Activated naive CD8-positive, alpha-beta T cell treated with anti-CD3 and anti-CD28 coated beads for 36 hours (primary cell): ENCODE data around the gene DYNLT3. TPM values are rescaled to one million over a fixed set of nuclear protein-coding genes. Genes with fewer than 3 reads are reported as not detected.

Experiments
- DNase-seq: peaks from one replicate; pipeline ENCODE4 v3.0.0; 2021
- H3K27ac Mint-ChIP-seq: one replicate; pipeline ENCODE4 v1.8.0; 2022; ENCODE audit warnings: mild to moderate bottlenecking, moderate library complexity, mixed read lengths
- H3K27me3 Mint-ChIP-seq: one replicate; pipeline ENCODE4 v1.8.0; 2022; ENCODE audit warnings: mild to moderate bottlenecking, mixed read lengths
- H3K36me3 Mint-ChIP-seq: one replicate; pipeline ENCODE4 v1.8.0; 2021; ENCODE audit warnings: mild to moderate bottlenecking, mixed read lengths
- H3K4me1 Mint-ChIP-seq: one replicate; pipeline ENCODE4 v1.8.0; 2021; ENCODE audit warnings: mixed read lengths
- H3K4me3 Mint-ChIP-seq: one replicate; pipeline ENCODE4 v1.8.0; 2022; ENCODE audit warnings: mild to moderate bottlenecking, moderate library complexity, mixed read lengths
- H3K9me3 Mint-ChIP-seq: one replicate; pipeline ENCODE4 v1.8.0; 2022; ENCODE audit warnings: mixed read lengths
- total RNA-seq, 2 experiments: library from RNA; stranded (reverse); gene quantifications; one replicate each; pipeline ENCODE4 v1.2.3, GENCODE V29; 2021

The DYNLT3 gene
- total RNA-seq, 2 experiments from 2014 or later = 19.6 to 19.7 TPM

DNA sequence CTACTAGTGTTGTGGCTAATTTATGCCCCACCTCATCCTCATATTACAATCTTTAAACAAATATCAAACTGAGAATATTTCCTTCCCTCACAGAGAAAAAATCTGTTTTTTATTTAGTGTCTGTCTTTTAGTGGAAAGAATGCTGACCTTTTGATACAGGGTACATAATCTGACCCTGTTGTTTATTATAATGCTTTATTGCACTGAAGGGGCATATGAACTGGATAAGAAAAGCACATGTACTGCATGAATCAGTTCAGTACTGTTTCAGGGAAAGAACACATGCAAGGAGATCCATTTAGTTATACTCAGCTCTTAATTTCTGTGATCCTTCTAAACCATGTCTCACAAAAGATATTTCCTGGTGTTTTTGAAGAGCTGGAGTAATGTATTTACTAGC, 15.5 kb upstream of the DYNLT3 start:
- Mint-ChIP-seq H3K4me3 (no peak overlapping the region), H3K27ac (no peak overlapping the region), H3K36me3 (peaks cover 7% of the 10 kb centered on the region), H3K9me3 (peaks cover 7% of the 10 kb centered on the region), H3K4me1 (peaks cover 1% of the 10 kb centered on the region), H3K27me3 (peaks cover 3% of the 10 kb centered on the region)
- no peak for DNase-seq

DNA sequence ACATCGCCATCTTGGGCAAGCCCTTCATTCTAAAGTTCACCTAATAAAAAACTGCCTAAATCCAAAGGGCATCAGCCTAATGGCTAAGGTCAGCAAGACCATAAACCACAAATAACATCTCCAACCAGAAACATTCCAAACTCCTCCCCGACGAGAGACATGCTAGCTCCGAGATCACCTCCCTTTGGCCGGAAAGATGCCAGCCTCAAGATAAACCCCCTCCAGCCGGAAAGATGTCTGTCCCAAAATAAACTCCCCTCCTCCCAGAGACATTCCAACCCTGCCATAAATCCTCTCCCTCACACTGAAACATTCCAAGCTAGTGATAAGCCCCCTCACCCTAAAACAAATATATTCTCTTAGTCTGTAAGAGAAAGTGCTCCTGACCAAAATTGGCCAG, 13.3 kb upstream of the DYNLT3 start:
- H3K27me3 Mint-ChIP-seq = peaks cover 3% of the 10 kb centered on the region
- no peaks in the 10 kb centered on the region for H3K9me3 Mint-ChIP-seq
- no peak overlapping the region for H3K27ac Mint-ChIP-seq
- H3K4me1 Mint-ChIP-seq = no peaks in the 10 kb centered on the region
- H3K36me3 Mint-ChIP-seq = no peaks in the 10 kb centered on the region
- no peak for DNase-seq
- no peak overlapping the region for H3K4me3 Mint-ChIP-seq

DNA sequence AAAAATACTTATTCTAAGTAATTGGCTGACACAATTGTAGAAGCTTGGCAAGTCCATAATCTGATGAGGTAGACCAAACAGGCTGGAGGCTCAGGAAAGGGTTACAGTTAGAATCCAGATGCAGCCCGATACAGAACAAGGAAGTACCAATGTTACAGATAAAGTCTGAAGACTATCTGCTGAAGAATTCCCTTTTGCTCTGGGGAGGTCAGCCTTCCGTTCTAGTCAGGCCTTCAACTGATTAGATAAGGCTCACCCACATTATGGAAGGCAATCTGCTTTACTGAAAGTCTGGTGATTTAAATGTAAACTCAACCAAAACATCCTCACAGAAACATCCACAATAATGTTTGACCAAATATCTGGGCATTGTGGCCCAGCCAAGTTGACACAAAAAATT, 7.4 kb upstream of the DYNLT3 start:
- no peaks in the 10 kb centered on the region for H3K27me3 Mint-ChIP-seq
- no peak for DNase-seq
- no peak overlapping the region for H3K27ac Mint-ChIP-seq
- peaks cover under 1% of the 10 kb centered on the region for H3K4me1 Mint-ChIP-seq
- H3K9me3 Mint-ChIP-seq = peaks cover 1% of the 10 kb centered on the region
- no peak overlapping the region for H3K4me3 Mint-ChIP-seq
- H3K36me3 Mint-ChIP-seq = no peaks in the 10 kb centered on the region

DNA sequence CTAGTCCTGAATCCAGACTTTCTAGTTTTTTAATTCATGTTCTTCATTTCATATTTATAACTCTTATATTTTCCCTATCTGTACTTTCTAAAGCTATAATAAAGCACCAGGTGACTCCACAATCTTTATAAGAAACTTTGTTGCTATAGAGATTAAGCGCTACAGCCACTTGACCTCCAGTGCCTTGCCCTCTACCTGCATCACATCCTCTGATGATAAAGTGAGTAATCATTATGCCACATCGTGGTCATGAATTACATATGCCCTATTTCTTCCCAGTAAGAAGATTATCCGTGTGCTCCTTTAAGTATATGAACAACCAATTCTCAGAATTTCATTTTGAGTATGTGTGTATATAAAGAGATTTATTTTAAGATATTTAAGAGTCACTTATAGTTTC, 6.8 kb upstream of the DYNLT3 start:
- DNase-seq = no peak
- no peaks in the 10 kb centered on the region for H3K36me3 Mint-ChIP-seq
- H3K4me3 Mint-ChIP-seq = no peak overlapping the region
- H3K9me3 Mint-ChIP-seq = peaks cover 1% of the 10 kb centered on the region
- H3K4me1 Mint-ChIP-seq = peaks cover 4% of the 10 kb centered on the region
- H3K27me3 Mint-ChIP-seq = no peaks in the 10 kb centered on the region
- H3K27ac Mint-ChIP-seq = no peak overlapping the region

DNA sequence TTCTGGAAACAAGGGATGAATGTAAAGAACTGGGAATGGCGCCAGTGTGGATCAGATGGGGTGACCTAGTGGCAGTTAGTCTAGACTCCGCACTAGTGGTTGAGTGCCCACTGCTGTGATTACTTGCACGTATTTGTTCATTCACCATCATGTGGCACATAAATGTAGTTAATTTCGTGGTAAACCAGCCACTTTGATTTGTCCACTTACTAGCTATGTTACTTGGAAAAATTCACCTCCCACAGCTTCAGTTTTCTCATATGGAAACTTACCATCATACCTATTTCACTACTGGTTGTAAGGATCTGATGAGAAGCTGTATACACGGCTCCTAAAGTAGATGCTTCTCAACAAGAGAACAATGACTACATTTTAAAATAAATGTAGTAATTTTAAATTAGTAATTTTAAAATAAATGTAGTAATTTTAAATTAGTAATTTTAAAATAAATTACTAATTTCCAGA, 394 bp upstream of the DYNLT3 start:
- H3K4me3 Mint-ChIP-seq = peak overlapping the region; percentile 75
- H3K27me3 Mint-ChIP-seq = no peaks in the 10 kb centered on the region
- H3K9me3 Mint-ChIP-seq = peaks cover 3% of the 10 kb centered on the region
- H3K4me1 Mint-ChIP-seq = peaks cover 20% of the 10 kb centered on the region
- peak overlapping the region; percentile 90 for H3K27ac Mint-ChIP-seq
- H3K36me3 Mint-ChIP-seq = peaks cover 6% of the 10 kb centered on the region
- DNase-seq = no peak

DNA sequence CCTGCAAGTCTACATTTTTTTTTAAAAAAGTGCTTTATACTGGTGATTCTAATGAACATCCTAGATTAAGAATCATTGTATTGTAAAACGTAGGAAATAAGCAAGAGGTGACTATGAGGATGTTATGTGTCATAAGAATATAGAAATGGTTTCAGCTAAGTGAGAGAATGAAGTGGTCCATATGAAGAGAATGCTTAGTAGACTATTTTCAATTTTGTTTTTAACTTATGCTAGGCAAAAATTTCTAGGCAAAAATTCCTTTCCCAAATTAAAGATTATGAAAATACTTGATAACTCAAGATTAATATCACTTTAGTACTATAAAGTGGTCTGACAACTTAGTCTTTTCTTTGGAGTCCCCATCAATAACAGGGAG, 825 bp downstream of the DYNLT3 start:
- H3K4me3 Mint-ChIP-seq = peak overlapping the region; percentile 75
- peak overlapping the region; percentile 90 for H3K27ac Mint-ChIP-seq
- no peak for DNase-seq
- H3K4me1 Mint-ChIP-seq = peaks cover 22% of the 10 kb centered on the region
- H3K27me3 Mint-ChIP-seq = no peaks in the 10 kb centered on the region
- peaks cover 6% of the 10 kb centered on the region for H3K36me3 Mint-ChIP-seq
- peaks cover 3% of the 10 kb centered on the region for H3K9me3 Mint-ChIP-seq

DNA sequence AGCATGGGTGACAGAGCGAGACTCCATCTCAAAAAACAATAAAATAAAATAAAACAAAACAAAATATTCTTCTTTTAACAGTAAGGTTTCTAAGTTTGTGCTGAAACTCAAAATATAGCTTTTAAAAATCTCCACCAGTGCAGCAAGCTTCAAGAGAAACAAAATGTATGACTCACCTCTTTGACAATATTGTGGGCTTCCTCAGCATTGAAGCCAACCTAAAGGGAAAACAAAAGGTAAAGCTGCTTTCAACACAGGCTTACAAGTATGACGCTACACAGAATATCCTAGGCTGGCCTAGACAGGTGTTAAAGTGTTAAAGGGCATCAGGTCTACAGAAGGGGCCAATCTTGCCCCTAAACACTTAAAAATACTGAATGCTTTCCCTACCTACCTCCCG, 1.2 kb downstream of the DYNLT3 start:
- no peak for DNase-seq
- Mint-ChIP-seq H3K9me3 (peaks cover 2% of the 10 kb centered on the region), H3K27ac (peak overlapping the region; percentile 90), H3K4me3 (peak overlapping the region; percentile 75), H3K27me3 (no peaks in the 10 kb centered on the region), H3K4me1 (peaks cover 22% of the 10 kb centered on the region), H3K36me3 (peaks cover 8% of the 10 kb centered on the region)

DNA sequence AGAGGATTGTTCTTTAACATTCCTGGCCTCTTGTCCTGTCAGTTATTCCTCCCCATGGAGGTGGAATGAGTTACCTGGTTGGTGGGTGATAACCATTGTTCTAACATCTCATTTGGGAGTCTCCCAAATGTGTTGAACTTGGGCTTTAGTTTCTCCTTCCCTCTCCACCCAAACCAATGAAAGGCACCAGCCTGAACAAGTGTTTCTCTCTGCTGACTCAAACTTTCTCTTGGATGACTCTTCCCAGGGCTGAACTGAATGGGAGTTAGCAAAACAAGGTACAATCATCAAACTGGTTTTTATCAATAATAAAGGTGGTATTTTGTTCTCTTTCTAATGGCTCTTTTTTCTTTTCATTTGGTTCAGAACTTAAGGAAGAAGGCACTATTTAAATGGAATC, 2.7 kb downstream of the DYNLT3 start:
- H3K4me3 Mint-ChIP-seq = no peak overlapping the region
- H3K36me3 Mint-ChIP-seq = peaks cover 11% of the 10 kb centered on the region
- no peak for DNase-seq
- peaks cover 1% of the 10 kb centered on the region for H3K9me3 Mint-ChIP-seq
- H3K4me1 Mint-ChIP-seq = peaks cover 20% of the 10 kb centered on the region
- H3K27me3 Mint-ChIP-seq = no peaks in the 10 kb centered on the region
- H3K27ac Mint-ChIP-seq = no peak overlapping the region

DNA sequence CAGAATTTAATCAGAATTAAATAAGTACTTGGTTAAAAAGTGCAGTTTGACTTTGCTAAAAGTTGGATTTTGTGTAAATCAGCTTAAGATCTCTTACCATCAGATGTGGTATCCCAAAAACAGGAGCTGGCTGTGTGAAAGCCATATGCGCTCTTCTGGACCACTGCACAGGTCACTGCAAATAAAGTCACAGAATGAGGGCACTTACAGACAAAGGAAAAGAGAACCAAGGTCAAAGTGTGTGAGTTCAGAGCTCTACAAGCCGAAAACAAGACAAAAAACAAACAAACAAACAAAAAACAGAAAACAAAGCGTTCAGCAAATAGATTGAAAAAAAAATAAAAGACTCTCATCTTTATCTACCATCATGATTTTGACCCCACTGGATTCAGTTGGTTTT, 6.4 kb downstream of the DYNLT3 start:
- Mint-ChIP-seq H3K9me3 (no peaks in the 10 kb centered on the region), H3K27ac (no peak overlapping the region), H3K4me1 (peaks cover 11% of the 10 kb centered on the region), H3K36me3 (peaks cover 14% of the 10 kb centered on the region), H3K27me3 (no peaks in the 10 kb centered on the region), H3K4me3 (no peak overlapping the region)
- DNase-seq = no peak

DNA sequence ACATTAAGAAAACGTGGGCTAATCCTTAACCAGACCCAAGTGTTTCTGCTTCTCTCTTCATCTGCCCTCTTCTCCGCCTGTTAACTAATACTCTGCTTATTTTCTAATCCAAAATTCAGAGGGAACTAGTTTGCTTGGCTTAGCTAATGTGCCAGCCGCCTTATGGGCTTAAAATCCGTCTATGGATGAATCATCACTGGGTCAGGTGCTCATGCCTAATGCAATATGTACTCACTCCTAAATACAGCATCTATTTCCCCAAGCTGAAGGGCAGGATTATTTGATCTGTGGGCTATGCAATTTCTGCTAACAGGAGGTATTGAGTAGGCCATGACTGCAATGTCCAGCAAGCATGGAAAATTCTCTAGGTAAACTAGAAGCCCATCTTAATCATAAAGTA, 12.4 kb downstream of the DYNLT3 start:
- DNase-seq = no peak

DNA sequence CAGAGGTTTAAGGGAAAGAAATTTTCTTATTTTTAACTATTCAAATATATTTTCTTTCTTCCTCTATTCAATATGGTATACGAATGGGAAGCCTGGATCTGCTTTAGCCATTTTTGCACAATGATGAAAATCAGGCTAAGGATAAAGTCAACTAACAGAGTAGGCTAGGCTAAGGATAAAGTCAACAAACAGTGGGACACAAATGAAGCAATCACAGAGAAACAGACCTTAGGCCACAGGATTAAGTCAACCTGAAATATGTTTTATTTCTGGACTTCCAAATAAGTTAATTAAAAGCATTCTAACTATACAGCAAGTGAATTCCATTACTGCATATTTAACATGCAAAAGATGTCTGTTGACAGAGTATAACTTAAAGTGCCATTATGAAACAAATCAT, 17.0 kb downstream of the DYNLT3 start:
- H3K4me1 Mint-ChIP-seq = peaks cover 3% of the 10 kb centered on the region
- no peaks in the 10 kb centered on the region for H3K27me3 Mint-ChIP-seq
- H3K4me3 Mint-ChIP-seq = no peak overlapping the region
- H3K36me3 Mint-ChIP-seq = no peaks in the 10 kb centered on the region
- no peak overlapping the region for H3K27ac Mint-ChIP-seq
- DNase-seq = no peak
- no peaks in the 10 kb centered on the region for H3K9me3 Mint-ChIP-seq

More for the DNA sequence above, 12.4 kb downstream of the DYNLT3 start:
- H3K27ac Mint-ChIP-seq = no peak overlapping the region
- H3K27me3 Mint-ChIP-seq = no peaks in the 10 kb centered on the region
- H3K36me3 Mint-ChIP-seq = peaks cover 3% of the 10 kb centered on the region
- no peaks in the 10 kb centered on the region for H3K4me1 Mint-ChIP-seq
- no peak overlapping the region for H3K4me3 Mint-ChIP-seq
- no peaks in the 10 kb centered on the region for H3K9me3 Mint-ChIP-seq

DNA sequence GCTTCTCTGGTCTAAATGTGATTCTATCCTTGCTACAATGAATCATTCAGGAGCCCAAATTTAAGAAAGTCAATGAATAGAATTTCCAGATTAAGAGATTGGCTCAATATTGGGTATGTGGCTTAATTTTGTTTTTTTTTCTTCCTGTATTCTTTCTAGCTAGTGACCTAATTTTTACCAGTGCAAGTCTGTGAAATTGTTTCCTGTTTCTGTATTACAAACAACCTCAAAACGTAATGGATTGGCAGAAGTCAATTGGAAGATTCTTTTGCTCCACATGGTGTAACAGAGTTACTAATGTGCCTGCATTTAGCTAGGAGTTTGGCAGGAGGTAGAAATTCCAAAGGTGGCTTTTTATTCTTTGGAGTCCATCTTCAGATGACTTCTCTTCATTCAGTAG, 17.6 kb downstream of the DYNLT3 start:
- no peak overlapping the region for H3K27ac Mint-ChIP-seq
- no peaks in the 10 kb centered on the region for H3K36me3 Mint-ChIP-seq
- H3K27me3 Mint-ChIP-seq = no peaks in the 10 kb centered on the region
- peaks cover 10% of the 10 kb centered on the region for H3K4me1 Mint-ChIP-seq
- no peaks in the 10 kb centered on the region for H3K9me3 Mint-ChIP-seq
- H3K4me3 Mint-ChIP-seq = no peak overlapping the region
- no peak for DNase-seq

DNA sequence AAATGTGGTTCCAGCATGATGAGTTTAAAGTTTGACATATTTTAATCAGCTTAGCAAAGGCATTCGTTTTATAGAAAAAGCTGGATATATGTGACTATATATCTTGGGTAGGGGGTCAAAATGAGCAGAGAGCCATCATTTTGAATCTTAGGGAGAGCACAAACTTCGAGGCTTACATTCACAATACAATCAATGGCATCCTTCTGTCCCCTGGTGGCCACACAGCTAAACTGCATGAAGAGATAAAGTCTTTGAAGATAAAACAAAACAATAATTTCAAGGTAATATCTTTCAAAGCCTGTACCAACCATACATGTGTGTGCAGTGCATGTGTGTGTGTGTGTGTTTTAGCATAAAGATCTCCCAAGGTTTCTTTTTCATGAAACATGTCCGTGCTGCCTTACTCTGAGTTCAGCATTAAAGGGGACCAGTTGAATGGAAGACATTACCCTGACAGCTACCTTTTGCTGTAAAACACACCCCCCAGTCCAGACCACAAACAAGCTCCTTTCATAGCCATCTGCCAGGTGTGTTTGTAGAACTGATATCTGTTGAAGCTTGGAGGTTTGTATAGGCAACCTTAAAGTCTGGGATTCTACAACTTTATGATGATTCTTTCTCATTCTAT, 22.0 kb downstream of the DYNLT3 start:
- no peaks in the 10 kb centered on the region for H3K36me3 Mint-ChIP-seq
- H3K4me1 Mint-ChIP-seq = peaks cover 17% of the 10 kb centered on the region
- DNase-seq = peak; percentile 18
- no peaks in the 10 kb centered on the region for H3K27me3 Mint-ChIP-seq
- no peaks in the 10 kb centered on the region for H3K9me3 Mint-ChIP-seq
- no peak overlapping the region for H3K4me3 Mint-ChIP-seq
- H3K27ac Mint-ChIP-seq = no peak overlapping the region

DNA sequence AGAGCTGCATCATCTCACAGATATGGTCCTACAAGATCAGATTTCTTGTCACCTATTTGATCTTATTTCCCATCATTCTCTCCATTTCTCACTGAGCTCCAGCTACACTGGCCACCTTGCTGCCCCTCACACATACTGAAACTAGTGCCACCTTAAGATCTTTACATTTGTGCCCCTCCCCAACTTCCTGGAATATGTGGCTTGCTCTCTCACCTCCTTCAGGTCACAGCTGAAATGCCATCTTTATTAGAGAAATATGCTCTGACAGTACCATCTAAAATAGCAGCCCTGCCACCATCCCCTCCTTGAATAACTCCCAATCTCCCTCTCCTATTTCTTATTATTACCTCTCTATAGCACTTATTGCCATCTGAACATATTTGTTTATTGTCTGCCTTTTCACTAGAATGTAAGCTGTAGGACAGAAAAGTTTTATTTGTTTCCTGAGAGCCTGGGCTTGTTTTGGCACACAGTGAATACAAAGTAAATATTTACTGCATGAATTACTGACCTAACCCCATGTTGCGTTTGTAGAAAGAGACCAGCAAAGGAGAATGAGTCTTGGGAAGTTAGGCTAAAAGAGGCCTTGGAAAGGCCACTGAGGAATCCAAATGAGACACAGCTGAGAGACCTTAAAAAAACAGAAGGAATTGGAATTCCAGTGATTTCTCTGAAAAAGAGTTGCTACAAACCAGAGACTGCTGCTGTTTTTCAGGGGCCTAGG, 22.7 kb downstream of the DYNLT3 start:
- H3K4me3 Mint-ChIP-seq = no peak overlapping the region
- H3K27me3 Mint-ChIP-seq = no peaks in the 10 kb centered on the region
- no peak overlapping the region for H3K27ac Mint-ChIP-seq
- H3K36me3 Mint-ChIP-seq = no peaks in the 10 kb centered on the region
- no peaks in the 10 kb centered on the region for H3K9me3 Mint-ChIP-seq
- H3K4me1 Mint-ChIP-seq = peaks cover 17% of the 10 kb centered on the region
- no peak for DNase-seq

DNA sequence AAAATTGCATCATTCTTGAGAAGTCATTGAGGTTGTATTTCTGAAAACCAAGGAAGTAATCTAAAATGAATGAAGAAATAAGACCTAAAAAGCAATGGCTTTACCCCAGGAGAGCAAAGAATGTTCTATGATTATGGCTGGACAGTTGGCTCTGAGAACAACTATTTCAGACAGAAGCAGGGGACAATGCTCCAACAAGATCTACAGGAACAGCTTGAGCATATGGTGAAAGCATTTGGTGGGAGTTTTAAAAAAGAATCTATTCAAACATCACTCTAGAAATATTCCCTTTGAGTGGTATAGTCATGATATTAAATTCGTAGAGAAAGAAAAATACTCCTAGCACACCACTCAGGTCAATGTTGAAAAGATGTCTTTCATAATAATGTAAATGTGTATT, 26.7 kb downstream of the DYNLT3 start:
- Mint-ChIP-seq H3K4me1 (peaks cover 16% of the 10 kb centered on the region), H3K27me3 (no peaks in the 10 kb centered on the region), H3K36me3 (no peaks in the 10 kb centered on the region), H3K4me3 (no peak overlapping the region), H3K9me3 (no peaks in the 10 kb centered on the region), H3K27ac (peak overlapping the region; percentile 25)
- DNase-seq = no peak

DNA sequence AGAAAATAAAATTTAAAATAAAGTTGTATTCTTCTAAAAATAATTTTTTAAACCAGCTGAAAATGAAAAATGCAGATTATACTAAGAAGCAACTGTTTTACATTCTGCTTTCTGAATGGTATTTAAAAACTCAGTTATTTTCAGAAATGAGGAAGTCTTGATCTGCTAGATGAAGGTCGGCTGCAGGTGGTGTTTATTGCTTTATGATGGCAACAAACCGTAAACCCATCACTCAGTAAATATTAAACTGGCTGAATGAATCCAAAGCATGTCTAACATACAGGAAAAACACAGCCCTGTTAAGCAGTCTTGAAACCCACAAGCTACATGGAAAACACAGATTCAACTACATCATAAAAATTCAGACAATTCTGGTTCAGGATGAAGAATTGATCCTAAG, 29.3 kb downstream of the DYNLT3 start:
- Mint-ChIP-seq H3K27ac (no peak overlapping the region), H3K36me3 (no peaks in the 10 kb centered on the region), H3K4me1 (peaks cover 2% of the 10 kb centered on the region), H3K9me3 (no peaks in the 10 kb centered on the region), H3K27me3 (no peaks in the 10 kb centered on the region), H3K4me3 (no peak overlapping the region)
- no peak for DNase-seq
